ENCODE results near the gene THBD.

Gene THBD

GRCh38 chr20:23096097-23096496 is 46.6 kb upstream of the THBD start:
- H3K4me2 ChIP-seq (ENCODE audit: low read depth, low read length): no peak overlapping the region
- no peak overlapping the region for H2AFZ ChIP-seq (ENCODE audit: low read length)
- no peaks in the 10 kb centered on the region for H3F3A ChIP-seq (ENCODE audit: insufficient read depth, low read length)
- H3K36me3 ChIP-seq (replicated peaks; ENCODE audit: insufficient read depth, low read length): no peaks in the 10 kb centered on the region
- no peak for DNase-seq
- no peak overlapping the region for H3K27ac ChIP-seq (ENCODE audit: low read length)
- no peaks in the 10 kb centered on the region for H3K27me3 ChIP-seq (replicated peaks; ENCODE audit: insufficient read depth, low read length)
- no peaks in the 10 kb centered on the region for H3K9me3 ChIP-seq (replicated peaks; ENCODE audit: insufficient read depth, low read length)
- H3K4me1 ChIP-seq (ENCODE audit: low read length): no peaks in the 10 kb centered on the region
- no peak overlapping the region for H3K4me3 ChIP-seq (ENCODE audit: low read length)
- TF ChIP-seq EZH2phosphoT487 (IDR thresholded peaks at IDR 0.05; ENCODE audit: low read length) (no peak), EZH2 (optimal IDR thresholded peaks at IDR 0.05; ENCODE audit: low read depth, low read length) (no peak), CTCF (IDR thresholded peaks at IDR 0.05; ENCODE audit: low read length) (no peak)
- no peaks in the 10 kb centered on the region for H3K9me2 ChIP-seq (replicated peaks; ENCODE audit: insufficient read depth, low read length)
- H4K20me1 ChIP-seq (ENCODE audit: insufficient read depth, low read length): no peaks in the 10 kb centered on the region
- no peak overlapping the region for H3K9ac ChIP-seq (ENCODE audit: low read length)
- H3K79me2 ChIP-seq (ENCODE audit: low read length): no peaks in the 10 kb centered on the region

- Histone ChIP-seq H3K4me2 (ENCODE audit: low read depth, low read length) (no peak overlapping the region), H4K20me1 (ENCODE audit: insufficient read depth, low read length) (no peaks in the 10 kb centered on the region), H3K9ac (ENCODE audit: low read length) (no peak overlapping the region), H3K9me3 (replicated peaks; ENCODE audit: insufficient read depth, low read length) (no peaks in the 10 kb centered on the region), H3K27ac (ENCODE audit: low read length) (no peak overlapping the region), H3K4me3 (ENCODE audit: low read length) (no peak overlapping the region), H3K4me1 (ENCODE audit: low read length) (no peaks in the 10 kb centered on the region), H3K36me3 (replicated peaks; ENCODE audit: insufficient read depth, low read length) (no peaks in the 10 kb centered on the region), H2AFZ (ENCODE audit: low read length) (no peak overlapping the region), H3K27me3 (replicated peaks; ENCODE audit: insufficient read depth, low read length) (no peaks in the 10 kb centered on the region), H3F3A (ENCODE audit: insufficient read depth, low read length) (no peaks in the 10 kb centered on the region), H3K9me2 (replicated peaks; ENCODE audit: insufficient read depth, low read length) (no peaks in the 10 kb centered on the region), H3K79me2 (ENCODE audit: low read length) (no peaks in the 10 kb centered on the region)
- DNase-seq: no peak
- TF ChIP-seq EZH2 (optimal IDR thresholded peaks at IDR 0.05; ENCODE audit: low read depth, low read length): no peak
- TF ChIP-seq CTCF (IDR thresholded peaks at IDR 0.05; ENCODE audit: low read length): no peak
- no peak for TF ChIP-seq EZH2phosphoT487 (IDR thresholded peaks at IDR 0.05; ENCODE audit: low read length)
These were observed 46.0 kb upstream of the THBD start for GRCh38 chr20:23095499-23095898.

- Histone ChIP-seq H3K4me1 (ENCODE audit: low read length) (no peaks in the 10 kb centered on the region), H3K27me3 (replicated peaks; ENCODE audit: insufficient read depth, low read length) (no peaks in the 10 kb centered on the region), H3K27ac (ENCODE audit: low read length) (no peak overlapping the region), H3K9ac (ENCODE audit: low read length) (no peak overlapping the region), H3F3A (ENCODE audit: insufficient read depth, low read length) (no peaks in the 10 kb centered on the region), H3K4me3 (ENCODE audit: low read length) (no peak overlapping the region), H3K79me2 (ENCODE audit: low read length) (no peaks in the 10 kb centered on the region), H3K9me2 (replicated peaks; ENCODE audit: insufficient read depth, low read length) (no peaks in the 10 kb centered on the region), H2AFZ (ENCODE audit: low read length) (no peak overlapping the region), H4K20me1 (ENCODE audit: insufficient read depth, low read length) (no peaks in the 10 kb centered on the region), H3K9me3 (replicated peaks; ENCODE audit: insufficient read depth, low read length) (no peaks in the 10 kb centered on the region), H3K36me3 (replicated peaks; ENCODE audit: insufficient read depth, low read length) (no peaks in the 10 kb centered on the region), H3K4me2 (ENCODE audit: low read depth, low read length) (no peak overlapping the region)
- DNase-seq: no peak
- TF ChIP-seq EZH2phosphoT487 (IDR thresholded peaks at IDR 0.05; ENCODE audit: low read length): no peak
- no peak for TF ChIP-seq CTCF (IDR thresholded peaks at IDR 0.05; ENCODE audit: low read length)
These were observed 45.5 kb upstream of the THBD start for GRCh38 chr20:23094927-23095326.
